HG03103 (cell line): Measurements from ENCODE around the gene FYN.

Experiments used
- ATAC-seq: cut with Tn5 transposase; IDR thresholded peaks from one replicate; pipeline ENCODE4 v1.9.1; 2021; ENCODE audit warnings: low read depth; ENCODE audit not compliant: unreplicated experiment

FYN gene

GRCh38 chr6:111885373-111886027 is 12.2 kb upstream of the FYN start:
- ATAC-seq = no peak

GRCh38 chr6:111884068-111884467 is 10.8 kb upstream of the FYN start:
- no peak for ATAC-seq

DNA sequence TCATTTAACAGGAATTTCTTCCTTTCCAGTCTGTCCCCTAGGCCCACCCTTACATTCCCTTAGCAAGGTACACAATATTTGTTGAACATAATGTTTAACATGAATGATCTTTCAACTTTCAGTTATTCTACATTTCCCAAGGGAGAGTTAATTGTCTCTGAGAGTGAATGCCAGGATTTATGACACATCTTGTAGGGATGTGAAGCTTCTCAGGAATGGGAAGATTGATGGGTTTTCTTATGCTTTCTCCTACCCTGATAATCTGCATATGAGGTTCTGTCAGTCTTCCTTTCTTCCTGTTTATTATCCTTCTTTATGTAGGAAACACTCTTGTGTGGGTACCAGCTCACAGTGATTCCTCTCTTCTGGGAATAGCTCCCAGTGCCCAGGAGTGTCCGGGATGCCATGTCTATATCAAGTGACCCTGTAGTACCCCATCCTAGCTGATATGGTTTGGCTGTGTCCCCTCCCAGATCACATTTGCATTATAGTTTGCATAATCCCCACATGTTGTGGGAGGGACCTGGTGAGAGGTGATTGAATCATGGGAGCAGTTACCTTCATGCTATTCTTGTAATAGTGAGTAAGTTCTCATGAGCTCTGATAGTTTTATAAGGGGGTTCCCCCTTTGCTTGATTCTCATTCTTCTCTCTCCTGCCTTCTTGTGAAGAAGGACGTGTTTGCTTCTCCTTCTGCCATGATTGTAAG is 7.1 kb upstream of the FYN start:
- no peak for ATAC-seq

- ATAC-seq = no peak
These were observed 2.5 kb upstream of the FYN start for GRCh38 chr6:111875741-111876140.

- no peak for ATAC-seq
These were observed 768 bp upstream of the FYN start for GRCh38 chr6:111874025-111874415.

DNA sequence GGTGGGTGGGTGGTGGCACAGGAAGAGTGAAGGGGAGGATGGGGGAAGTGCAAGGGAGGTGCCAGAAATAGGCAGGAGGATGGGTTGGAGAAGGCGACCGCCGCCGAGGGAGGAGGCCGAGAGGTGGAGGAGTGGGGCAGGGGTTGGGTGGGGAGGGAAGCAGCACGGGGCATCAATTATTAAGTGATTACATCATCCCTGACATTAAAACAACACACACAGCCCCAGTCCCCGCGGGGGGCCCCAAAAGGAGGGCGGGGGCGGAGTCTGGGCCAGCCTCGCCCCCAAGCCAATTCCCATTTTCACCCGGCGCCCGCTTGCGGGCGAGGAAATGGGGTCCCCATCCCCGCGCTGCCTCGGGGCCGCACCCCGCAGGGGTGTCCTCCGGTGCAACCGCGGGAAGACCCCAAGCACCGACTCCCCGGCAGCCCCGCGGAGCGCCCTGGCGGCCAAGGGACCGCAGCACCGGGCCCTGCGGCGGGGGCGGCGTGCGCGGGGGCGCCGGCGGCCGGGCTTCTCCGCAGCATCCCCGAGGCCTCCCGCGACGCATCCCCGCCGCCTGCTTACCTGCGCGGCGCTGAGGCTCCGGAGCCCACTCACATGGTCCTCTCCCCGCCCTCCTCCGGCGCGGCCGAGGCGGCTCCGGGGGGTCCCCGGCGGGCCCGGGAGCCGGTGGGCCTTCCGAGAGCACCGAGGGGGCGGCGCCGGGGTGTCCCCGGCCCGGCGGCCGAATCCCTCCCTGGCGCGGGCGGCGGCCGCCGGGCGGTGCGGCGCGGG is 663 bp downstream of the FYN start:
- ATAC-seq = peak; percentile 18

GRCh38 chr6:111871725-111872400 is 1.4 kb downstream of the FYN start:
- ATAC-seq = no peak

- ATAC-seq = no peak
These were observed 2.0 kb downstream of the FYN start for GRCh38 chr6:111871207-111871606.

DNA sequence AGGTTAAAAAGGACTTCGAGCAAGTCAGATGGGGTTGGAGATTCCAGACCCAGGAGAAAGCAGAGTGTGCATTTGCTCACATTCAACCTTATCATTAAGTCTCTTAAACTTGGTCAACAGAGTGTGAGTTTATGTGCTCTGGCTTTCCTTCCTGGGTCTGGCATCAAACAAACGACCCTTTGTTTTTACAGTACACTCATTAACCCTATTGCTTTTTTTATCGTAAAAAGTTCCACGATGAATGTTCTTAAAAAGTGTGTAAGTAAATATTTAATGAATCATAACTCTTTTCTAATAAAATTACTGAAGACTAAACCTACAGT is 2.5 kb downstream of the FYN start:
- ATAC-seq = no peak

DNA sequence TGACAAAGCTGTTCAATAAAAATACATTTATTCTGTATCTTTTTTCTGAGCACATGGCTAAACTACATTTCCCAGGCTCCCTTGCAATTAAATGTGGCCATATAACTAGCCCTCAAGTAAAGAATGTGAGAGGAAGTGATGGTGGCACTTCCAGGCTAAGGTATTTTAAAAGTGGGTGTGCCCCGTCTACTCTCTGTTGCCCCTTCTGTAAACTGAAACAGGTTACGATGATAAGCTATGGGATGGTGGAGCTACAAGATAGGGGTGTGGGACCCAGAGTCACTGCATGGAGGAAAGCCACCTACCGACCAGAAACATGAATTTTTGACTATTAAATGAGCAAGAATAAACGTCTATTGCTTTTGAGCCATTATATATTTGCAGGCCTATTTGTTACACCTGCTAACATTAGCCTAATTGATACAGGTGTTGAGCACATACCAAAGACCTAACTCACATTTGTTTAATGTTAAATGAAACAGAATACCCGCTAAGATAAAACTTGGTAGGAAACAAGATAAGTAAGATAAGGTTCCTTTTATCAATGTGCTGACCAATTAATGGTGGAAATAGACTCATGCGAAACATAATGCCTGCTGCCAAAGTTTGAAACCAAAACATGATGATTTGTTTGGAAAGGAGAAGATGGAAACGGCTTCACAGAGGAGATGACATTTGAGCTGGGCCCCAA is 3.1 kb downstream of the FYN start:
- no peak for ATAC-seq

DNA sequence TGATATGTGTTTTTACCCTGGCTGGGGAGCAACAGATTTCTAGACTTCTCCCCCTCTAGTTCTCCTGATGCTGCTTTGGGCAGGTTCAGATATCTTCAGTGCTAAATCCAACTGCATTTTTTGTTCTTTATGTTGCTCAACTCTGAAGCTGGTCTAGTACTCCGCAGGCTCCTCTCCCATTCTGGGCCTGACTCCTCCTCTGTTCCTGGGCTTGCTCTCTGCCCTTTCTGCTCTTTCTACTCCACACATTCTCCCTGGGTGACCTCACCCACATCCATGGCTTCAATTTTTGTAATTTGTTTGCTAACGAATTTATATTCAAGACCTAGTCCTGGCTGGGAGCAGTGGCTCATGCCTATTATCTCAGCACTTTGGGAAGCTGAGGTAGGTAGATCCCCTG is 6.4 kb downstream of the FYN start:
- ATAC-seq = no peak

DNA sequence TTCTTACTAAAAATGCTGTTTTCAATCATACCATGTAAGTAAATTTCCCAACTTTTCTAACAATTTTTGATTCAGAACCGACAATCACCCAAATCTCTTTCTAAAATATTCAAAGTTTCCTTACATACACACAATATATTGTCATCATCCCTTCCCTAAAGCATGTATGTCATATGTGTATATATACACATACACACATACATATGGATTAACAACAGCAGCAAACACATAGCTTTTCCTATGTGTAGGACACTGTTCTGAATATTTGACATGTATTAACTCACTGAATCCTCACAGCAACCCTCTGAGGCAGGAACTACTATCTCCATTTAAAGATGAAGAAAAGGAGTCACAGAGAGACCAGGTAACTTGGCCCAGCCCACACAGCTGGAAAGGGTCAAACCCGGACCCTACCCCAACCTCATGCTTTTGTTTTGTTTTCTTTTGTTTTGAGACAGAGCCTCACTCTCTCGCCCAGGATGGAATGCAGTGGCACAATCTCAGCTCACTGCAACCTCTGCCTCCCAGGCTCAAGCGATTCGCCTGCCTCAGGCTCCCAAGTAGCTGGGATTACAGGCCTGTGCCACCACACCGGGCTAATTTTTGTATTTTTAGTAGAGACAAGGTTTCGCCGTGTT is 7.2 kb downstream of the FYN start:
- no peak for ATAC-seq

GRCh38 chr6:111865049-111865585 is 8.1 kb downstream of the FYN start:
- no peak for ATAC-seq

DNA sequence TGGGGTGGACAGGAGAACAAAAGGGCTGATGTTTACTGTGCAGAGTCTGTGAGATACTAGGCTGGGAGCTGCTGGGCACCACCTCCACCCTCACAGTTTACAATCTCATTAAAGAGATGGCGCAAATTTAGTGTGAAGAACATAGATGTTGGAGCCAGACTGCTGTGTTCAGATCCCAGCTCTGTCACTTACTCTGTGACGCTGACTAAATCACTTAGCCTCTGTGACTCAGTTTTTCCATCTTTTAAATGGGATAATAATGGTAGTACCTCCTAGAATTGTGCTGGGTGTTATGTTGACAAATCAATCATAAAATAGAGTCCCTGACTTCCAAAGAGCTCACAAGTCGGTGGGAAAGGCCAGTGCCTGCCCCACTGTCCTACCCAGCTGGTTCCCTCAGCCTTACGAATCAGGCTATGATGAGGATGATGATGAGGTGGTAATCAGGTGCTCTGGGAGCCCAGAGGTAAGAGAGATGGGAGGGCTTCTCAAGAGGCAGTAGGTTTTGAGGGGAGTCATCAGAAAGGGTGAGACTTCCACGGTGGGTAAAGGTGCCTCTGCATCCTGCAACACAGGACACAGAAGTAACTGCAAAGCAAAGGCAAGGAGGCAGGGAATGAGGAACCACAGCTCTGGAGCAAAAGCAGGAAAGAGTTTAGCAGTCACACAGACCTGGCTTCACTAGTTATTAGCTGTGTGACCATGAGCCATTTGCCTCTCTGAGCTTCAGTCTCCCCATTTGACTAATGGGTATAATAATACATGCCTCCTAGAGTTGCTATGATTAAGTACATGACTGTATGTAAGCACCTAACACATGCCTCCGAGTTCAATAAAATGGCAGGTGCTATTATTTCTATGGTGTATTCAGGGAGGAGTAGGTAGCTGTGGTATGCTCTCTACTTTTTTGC is 8.9 kb downstream of the FYN start:
- no peak for ATAC-seq

GRCh38 chr6:111862741-111863140 is 10.5 kb downstream of the FYN start:
- no peak for ATAC-seq

GRCh38 chr6:111862314-111862713 is 10.9 kb downstream of the FYN start:
- no peak for ATAC-seq

DNA sequence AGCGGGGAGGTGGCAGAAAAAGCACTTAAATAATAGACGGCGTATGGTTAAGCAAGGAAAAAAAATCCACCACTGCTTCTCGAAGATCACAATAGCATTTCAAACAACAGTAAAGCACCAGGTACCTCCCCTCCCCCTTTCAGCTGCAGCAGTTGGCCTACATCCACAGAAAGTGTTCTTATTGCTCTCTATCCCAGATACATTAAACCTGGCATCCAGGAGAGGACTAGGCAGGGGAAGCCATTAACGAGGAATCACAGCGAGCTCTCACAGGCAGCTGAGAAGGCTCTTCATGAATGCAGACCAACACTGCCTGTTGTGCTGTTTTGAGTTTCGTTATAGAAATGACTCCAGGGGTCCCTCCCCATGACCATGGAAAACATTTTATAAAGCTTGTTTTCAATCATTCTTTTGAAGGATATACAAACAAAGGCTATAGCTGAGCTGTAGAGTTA is 11.8 kb downstream of the FYN start:
- no peak for ATAC-seq

GRCh38 chr6:111858347-111858746 is 14.9 kb downstream of the FYN start:
- no peak for ATAC-seq
